IPS-NIHi7 (cell line): Measurements from ENCODE around the gene TEDC1.

Experiments
- DNase-seq: peaks from one replicate; pipeline ENCODE4 v3.0.0; 2012; ENCODE audit warnings: mixed read lengths; ENCODE audit errors: extremely low spot score

The TEDC1 gene

GRCh38 chr14:105456736-105457617, 34.1 kb upstream of the TEDC1 start:
- DNase-seq = no peak

GRCh38 chr14:105458010-105458409, 33.0 kb upstream of the TEDC1 start:
- no peak for DNase-seq

DNA sequence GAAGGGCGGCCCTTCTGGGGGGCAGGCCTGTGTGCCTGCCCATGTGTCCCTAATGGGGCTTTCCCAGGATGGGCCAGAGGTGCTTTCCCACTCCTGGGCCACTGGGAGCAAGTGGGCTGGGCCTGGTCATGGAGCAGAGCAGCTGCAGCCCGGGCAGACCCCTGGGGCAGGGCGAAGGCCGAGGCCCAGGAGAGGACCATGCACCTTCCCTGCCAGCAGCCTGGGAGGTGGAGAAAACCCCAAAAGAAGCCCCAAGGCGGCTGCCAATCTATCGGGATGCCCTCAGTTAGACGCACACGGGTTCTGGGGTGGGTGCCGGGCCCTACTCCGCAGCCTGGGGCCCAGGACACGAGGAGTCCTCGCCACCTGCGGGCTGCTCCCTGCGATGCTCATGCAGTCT, 32.5 kb upstream of the TEDC1 start:
- DNase-seq = no peak

GRCh38 chr14:105460116-105460515, 30.9 kb upstream of the TEDC1 start:
- DNase-seq = no peak

GRCh38 chr14:105460616-105461015, 30.4 kb upstream of the TEDC1 start:
- DNase-seq = no peak

DNA sequence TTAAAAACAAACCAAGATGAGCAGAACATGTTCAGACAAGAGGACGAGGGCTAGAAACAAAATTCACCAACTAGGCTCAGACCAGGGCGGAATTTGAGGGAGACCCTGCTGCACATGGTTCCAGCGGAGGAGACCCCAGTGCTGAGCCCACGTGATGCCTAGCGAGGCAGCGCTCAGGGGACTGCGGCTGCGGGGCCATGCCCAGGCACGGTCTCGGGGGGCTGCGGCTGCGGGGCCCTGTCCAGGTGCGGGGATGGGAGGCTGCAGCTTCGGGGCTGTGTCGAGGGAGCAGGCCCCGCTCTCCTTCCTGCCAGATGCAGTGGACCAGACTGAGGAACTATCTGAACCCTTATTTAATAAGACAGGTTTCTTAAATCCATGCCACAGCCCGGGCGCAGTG, 29.1 kb upstream of the TEDC1 start:
- DNase-seq = no peak

GRCh38 chr14:105464501-105464900, 26.5 kb upstream of the TEDC1 start:
- no peak for DNase-seq

GRCh38 chr14:105465209-105466031, 25.6 kb upstream of the TEDC1 start:
- DNase-seq = peak; percentile 65

DNA sequence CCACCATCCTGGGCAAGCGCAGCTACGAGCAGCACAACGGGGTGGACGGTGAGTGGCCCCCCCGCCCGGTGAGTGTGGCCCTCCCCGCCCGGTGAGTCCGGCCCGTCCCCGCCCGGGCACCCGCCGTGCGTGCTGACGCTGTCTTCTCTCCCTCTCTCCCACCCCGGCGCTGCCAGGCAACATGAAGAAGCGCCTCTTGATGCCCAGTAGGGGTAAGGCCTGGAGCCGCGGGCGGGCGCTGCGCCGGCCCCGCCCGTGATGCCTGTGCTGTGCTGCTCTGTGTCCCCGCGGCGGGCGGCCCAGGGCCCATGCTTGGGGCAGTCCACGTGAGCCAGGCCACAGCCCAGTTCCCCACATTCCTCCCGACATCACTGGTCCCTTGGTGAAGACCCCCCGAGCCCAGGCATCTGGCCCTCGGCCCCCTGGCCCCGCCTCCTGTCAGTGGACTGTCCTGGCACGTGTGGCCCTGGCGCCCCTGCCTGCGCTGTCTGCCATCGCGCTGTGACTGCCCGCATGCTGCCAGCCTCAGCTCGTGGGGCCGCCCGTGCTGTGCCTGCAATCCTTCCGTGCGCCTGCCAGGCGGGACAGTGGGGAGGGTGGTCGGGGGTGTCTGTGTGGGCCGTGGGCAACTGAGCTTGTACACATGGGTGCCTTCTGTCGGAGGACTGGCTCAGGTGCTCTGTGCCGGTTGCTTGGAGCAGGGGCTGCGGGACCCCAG, 24.4 kb upstream of the TEDC1 start:
- DNase-seq = no peak

DNA sequence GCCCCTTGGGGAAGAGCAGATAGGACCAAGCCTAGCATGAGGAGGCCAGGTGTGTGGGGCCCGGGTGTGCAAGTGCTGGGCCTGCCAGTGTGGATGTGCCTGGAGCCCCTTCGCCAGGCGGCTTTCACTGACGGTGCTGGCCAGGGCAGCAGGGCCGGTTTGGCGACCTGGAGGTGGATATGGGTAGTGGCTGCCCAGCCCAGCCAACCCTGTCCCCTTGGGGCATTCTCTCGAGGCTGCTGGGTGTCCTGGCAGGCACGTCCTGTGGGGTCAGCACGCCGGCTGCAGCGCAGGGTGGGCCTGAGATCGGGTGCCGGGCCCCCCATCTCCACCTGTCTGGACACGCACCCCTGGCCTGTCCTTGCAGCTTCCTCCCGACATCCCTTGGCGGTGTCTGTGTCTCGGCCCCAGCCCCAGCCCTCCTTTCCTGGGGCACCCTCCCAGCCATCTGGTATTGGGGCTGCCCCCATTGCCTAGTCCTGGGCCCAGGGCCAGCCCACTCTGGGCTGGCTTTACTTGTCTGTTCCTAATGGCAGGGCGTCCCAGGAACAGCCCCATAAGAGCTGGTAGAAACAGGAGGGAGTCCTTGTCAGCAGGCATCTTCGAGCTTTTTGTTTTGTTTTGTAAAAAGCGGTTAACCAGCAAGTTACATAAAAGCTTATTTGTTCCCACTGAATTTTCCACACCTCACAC, 23.7 kb upstream of the TEDC1 start:
- DNase-seq = no peak

- DNase-seq = no peak
Observed at GRCh38 chr14:105467942-105468471, 23.0 kb upstream of the TEDC1 start.

DNA sequence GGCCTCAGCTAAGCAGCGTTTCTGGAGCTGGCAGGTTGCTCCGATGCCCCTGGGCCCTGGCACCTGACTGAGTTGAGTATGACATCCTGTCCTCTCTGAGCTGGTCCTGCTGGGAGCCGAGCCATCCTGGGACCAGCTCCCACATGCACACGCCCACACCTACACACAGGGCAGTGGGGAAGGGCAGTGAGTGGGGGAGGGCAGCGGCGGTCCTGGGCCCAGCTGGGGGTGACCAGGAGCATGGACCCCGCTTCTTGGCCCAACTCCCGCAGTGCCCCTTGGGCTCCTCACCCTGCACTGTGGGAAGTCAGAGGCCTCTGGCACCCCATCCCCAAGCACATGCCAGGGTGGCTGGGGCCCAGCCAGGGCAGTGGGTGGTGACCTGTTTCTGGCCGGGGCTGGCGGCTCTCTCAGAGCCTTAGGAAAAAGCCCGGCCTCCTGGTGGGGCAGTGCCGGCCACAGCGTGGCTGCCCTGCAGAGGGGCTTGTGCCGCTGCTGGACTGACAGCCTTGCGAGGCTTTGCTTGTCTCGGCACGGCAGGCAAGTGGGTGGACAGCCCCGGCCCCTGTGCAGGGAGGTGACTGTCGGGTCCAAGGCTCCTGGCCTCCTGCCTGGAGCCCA, 22.3 kb upstream of the TEDC1 start:
- DNase-seq = no peak

DNA sequence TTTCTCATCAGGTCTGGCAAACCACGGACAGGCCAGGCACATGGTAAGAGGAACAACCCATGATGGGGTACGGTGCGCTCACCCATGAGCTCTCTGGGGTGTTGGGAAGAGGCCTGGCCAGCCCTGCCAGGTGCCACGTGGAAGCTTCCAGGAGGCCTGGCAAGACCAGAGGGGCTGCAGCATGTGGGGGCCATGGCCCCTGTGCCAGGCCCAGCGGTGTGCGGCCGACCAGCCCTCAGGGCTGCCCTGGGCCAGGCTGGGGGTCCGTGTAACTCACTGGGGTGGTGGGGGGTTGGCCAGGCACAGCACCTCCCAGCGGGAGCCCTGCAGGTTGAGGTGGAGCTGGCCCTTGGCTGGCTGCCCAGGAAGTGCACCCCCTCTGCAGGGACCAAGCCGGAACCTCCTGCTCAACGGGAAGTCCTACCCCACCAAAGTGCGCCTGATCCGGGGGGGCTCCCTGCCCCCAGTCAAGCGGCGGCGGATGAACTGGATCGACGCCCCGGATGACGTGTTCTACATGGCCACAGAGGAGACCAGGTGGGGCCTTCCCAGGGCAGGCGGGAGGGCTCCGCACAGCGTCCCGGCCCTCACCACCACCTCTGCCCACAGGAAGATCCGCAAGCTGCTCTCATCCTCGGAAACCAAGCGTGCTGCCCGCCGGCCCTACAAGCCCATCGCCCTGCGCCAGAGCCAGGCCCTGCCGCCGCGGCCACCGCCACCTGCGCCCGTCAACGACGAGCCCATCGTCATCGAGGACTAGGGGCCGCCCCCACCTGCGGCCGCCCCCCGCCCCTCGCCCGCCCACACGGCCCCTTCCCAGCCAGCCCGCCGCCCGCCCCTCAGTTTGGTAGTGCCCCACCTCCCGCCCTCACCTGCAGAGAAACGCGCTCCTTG, 21.3 kb upstream of the TEDC1 start:
- no peak for DNase-seq

GRCh38 chr14:105470350-105471296, 20.4 kb upstream of the TEDC1 start:
- no peak for DNase-seq

- peak; percentile 73 for DNase-seq
Observed at GRCh38 chr14:105471297-105471821, 19.7 kb upstream of the TEDC1 start.

GRCh38 chr14:105471823-105472485, 19.1 kb upstream of the TEDC1 start:
- no peak for DNase-seq

DNA sequence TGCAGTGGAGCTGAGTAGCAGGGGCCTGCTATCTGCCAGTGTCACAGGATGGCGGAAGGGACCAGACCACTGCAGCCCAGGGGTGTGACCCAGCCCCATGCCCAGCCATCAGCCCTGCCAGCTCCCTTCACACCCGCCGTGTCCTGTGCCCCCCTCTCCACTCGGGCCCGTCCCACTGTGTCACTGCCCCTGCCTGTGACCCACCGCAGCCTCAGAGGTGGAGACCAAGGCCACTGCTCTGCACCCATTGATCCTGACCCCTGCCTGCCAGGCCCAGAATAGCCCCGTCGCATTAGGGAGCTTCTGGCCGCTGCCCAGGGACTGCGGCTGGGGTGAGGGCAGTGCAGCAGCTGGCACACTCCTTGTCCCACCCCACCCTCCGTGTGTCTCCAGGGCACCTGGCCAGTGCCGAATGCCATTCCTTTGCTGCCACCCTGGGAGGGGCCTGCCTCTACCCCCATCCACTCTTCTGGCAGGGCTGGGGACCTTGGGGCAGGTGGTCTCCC, 18.5 kb upstream of the TEDC1 start:
- no peak for DNase-seq
